HG03354 (cell line): ENCODE results near the gene PLCE1.

Experiments
- ATAC-seq: cut with Tn5 transposase; IDR thresholded peaks from one replicate; pipeline ENCODE4 v1.9.1; 2021; ENCODE audit warnings: mild to moderate bottlenecking; ENCODE audit not compliant: unreplicated experiment, poor library complexity, severe bottlenecking

The PLCE1 gene

GRCh38 chr10:93992400-93993030 is 1.2 kb upstream of the PLCE1 start:
- no peak for ATAC-seq

- no peak for ATAC-seq
Observed at GRCh38 chr10:93993414-93993781, 333 bp upstream of the PLCE1 start.

GRCh38 chr10:93994438-93994801 is 689 bp downstream of the PLCE1 start:
- no peak for ATAC-seq

GRCh38 chr10:93995182-93995581 is 1.5 kb downstream of the PLCE1 start:
- ATAC-seq: no peak

- no peak for ATAC-seq
Observed at GRCh38 chr10:93995598-93996271, 2.0 kb downstream of the PLCE1 start.

GRCh38 chr10:93996551-93996950 is 2.8 kb downstream of the PLCE1 start:
- ATAC-seq: no peak

GRCh38 chr10:93997546-93997945 is 3.8 kb downstream of the PLCE1 start:
- ATAC-seq: no peak

GRCh38 chr10:93999401-93999851 is 5.7 kb downstream of the PLCE1 start:
- ATAC-seq: no peak

GRCh38 chr10:94000638-94001415 is 7.1 kb downstream of the PLCE1 start:
- ATAC-seq: no peak

- ATAC-seq: no peak
Observed at GRCh38 chr10:94001416-94001810, 7.7 kb downstream of the PLCE1 start.

GRCh38 chr10:94002156-94002555 is 8.4 kb downstream of the PLCE1 start:
- no peak for ATAC-seq

- ATAC-seq: no peak
Observed at GRCh38 chr10:94003488-94003887, 9.8 kb downstream of the PLCE1 start.

GRCh38 chr10:94005050-94005449 is 11.3 kb downstream of the PLCE1 start:
- ATAC-seq: no peak

- ATAC-seq: no peak
Observed at GRCh38 chr10:94006591-94007550, 13.1 kb downstream of the PLCE1 start.

- ATAC-seq: no peak
Observed at GRCh38 chr10:94008526-94008925, 14.8 kb downstream of the PLCE1 start.

GRCh38 chr10:94010116-94010515 is 16.4 kb downstream of the PLCE1 start:
- ATAC-seq: no peak

GRCh38 chr10:94010886-94011285 is 17.2 kb downstream of the PLCE1 start:
- ATAC-seq: no peak

GRCh38 chr10:94011296-94011695 is 17.6 kb downstream of the PLCE1 start:
- no peak for ATAC-seq

- no peak for ATAC-seq
Observed at GRCh38 chr10:94012834-94013233, 19.1 kb downstream of the PLCE1 start.

GRCh38 chr10:94013331-94013760 is 19.6 kb downstream of the PLCE1 start:
- ATAC-seq: no peak
